Hematopoietic multipotent progenitor cell treated with erythropoietin and hydrocortisone succinate and interleukin-3 and kit ligand, for 8 days (in vitro differentiated cells): ENCODE data around the gene POMT1.
"Not testable (repeated sequence)": the region's sequence is repeated elsewhere in the genome, so short reads cannot be mapped to it uniquely, and the experiment has no call there.

Source experiments
- DNase-seq: peaks from one replicate; pipeline ENCODE4 v3.0.0-alpha.2; 2015

Gene POMT1

GRCh38 chr9:131496844-131497405 is 5.8 kb upstream of the POMT1 start:
- no peak for DNase-seq

- DNase-seq = no peak
Observed at GRCh38 chr9:131499254-131499767, 3.4 kb upstream of the POMT1 start.

GRCh38 chr9:131500377-131500776 is 2.3 kb upstream of the POMT1 start:
- DNase-seq = no peak

GRCh38 chr9:131500939-131501541 is 1.7 kb upstream of the POMT1 start:
- DNase-seq = no peak

GRCh38 chr9:131503626-131504465 is 1.1 kb downstream of the POMT1 start:
- DNase-seq = peak; percentile 35

GRCh38 chr9:131505012-131505411 is 2.3 kb downstream of the POMT1 start:
- peak; percentile 68 for DNase-seq

- no peak for DNase-seq
Observed at GRCh38 chr9:131511416-131511815, 8.7 kb downstream of the POMT1 start.

- no peak for DNase-seq
Observed at GRCh38 chr9:131511880-131512279, 9.2 kb downstream of the POMT1 start.

GRCh38 chr9:131513177-131513576 is 10.5 kb downstream of the POMT1 start:
- DNase-seq = no peak

- DNase-seq = not testable (repeated sequence)
Observed at GRCh38 chr9:131515559-131516031, 12.9 kb downstream of the POMT1 start.

GRCh38 chr9:131516100-131516499 is 13.4 kb downstream of the POMT1 start:
- no peak for DNase-seq

- no peak for DNase-seq
Observed at GRCh38 chr9:131516930-131517329, 14.2 kb downstream of the POMT1 start.

GRCh38 chr9:131517761-131518190 is 15.1 kb downstream of the POMT1 start:
- DNase-seq = no peak

- DNase-seq = no peak
Observed at GRCh38 chr9:131518553-131518952, 15.8 kb downstream of the POMT1 start.

GRCh38 chr9:131520503-131520902 is 17.8 kb downstream of the POMT1 start:
- no peak for DNase-seq

GRCh38 chr9:131521203-131521602 is 18.5 kb downstream of the POMT1 start:
- no peak for DNase-seq

- DNase-seq = no peak
Observed at GRCh38 chr9:131521822-131522221, 19.1 kb downstream of the POMT1 start.

GRCh38 chr9:131522257-131523085 is 19.8 kb downstream of the POMT1 start:
- DNase-seq = no peak

- no peak for DNase-seq
Observed at GRCh38 chr9:131523086-131523388, 20.3 kb downstream of the POMT1 start.

GRCh38 chr9:131523451-131524435 is 21.0 kb downstream of the POMT1 start:
- no peak for DNase-seq

- no peak for DNase-seq
Observed at GRCh38 chr9:131524665-131525315, 22.1 kb downstream of the POMT1 start.
